SK-N-SH (cell line): ENCODE data around the gene PEPD. TPM values are rescaled to one million over a fixed set of nuclear protein-coding genes. Genes with fewer than 3 reads are reported as not detected.
A peak's percentile ranks its signal among the peaks of the same experiment; 100 is the strongest.

Experiments
- CTCF ChIA-PET: fragments of 300-600, 350-600 bp; formaldehyde crosslinking; extraction: SDS; loops from one replicate; lab custom pipeline; 2021; lab: Yijun Ruan, JAX
- POLR2A ChIA-PET: fragments of 350-600 bp; sonication (Branson Sonifier 250); formaldehyde crosslinking; extraction: SDS; loops from one replicate; lab custom pipeline; 2020; ENCODE audit warnings: antibody characterized with exemption, inconsistent platforms; lab: Yijun Ruan, JAX
- DNase-seq: peaks from one replicate; pipeline ENCODE4 v3.0.0; 2012
- H2AFZ ChIP-seq: fragments of 200-600 bp; sonication (generic); 2 replicates; pipeline ENCODE4 v1.8.1; 2016; ENCODE audit warnings: antibody characterized with exemption, mild to moderate bottlenecking, low read depth
- H3F3A ChIP-seq: fragments of 200-600 bp; sonication (generic); replicated peaks from 2 replicates; pipeline ENCODE3; 2016; ENCODE audit warnings: antibody characterized with exemption, mild to moderate bottlenecking; ENCODE audit not compliant: insufficient read depth
- H3K27ac ChIP-seq, 2 experiments: fragments of 200-500 bp in 1 of 2; fragments of 200-600 bp in 1 of 2; sonication (Bioruptor generic) in 1 of 2; sonication (generic), shearing (Covaris generic) in 1 of 2; 2 replicates each; pipeline versions ENCODE4 v1.5.1 to v1.6.1; 2014 to 2016; ENCODE audit warnings: low read depth in 2 of 2, inconsistent platforms in 1 of 2, low read length in 1 of 2, mild to moderate bottlenecking in 1 of 2, mixed read lengths in 1 of 2
- H3K27me3 ChIP-seq: fragments of 200-600 bp; sonication (generic), shearing (Covaris generic); 2 replicates; pipeline ENCODE4 v1.6.1; 2016; ENCODE audit warnings: mixed run types; ENCODE audit not compliant: insufficient read depth
- H3K36me3 ChIP-seq, 2 experiments: fragments of 200-500 bp in 1 of 2; fragments of 200-600 bp in 1 of 2; sonication (Bioruptor generic) in 1 of 2; sonication (generic) in 1 of 2; replicated peaks in 1 of 2; 2 replicates each; pipeline versions ENCODE3 to v1.5.1; 2014 to 2016; ENCODE audit warnings: low read length in 1 of 2, mild to moderate bottlenecking in 1 of 2; ENCODE audit not compliant: insufficient read depth in 2 of 2, control insufficient read depth in 1 of 2
- H3K4me1 ChIP-seq, 2 experiments: fragments of 200-500 bp in 1 of 2; fragments of 200-600 bp in 1 of 2; sonication (Bioruptor generic) in 1 of 2; sonication (generic), shearing (Covaris generic) in 1 of 2; 2 replicates each; pipeline versions ENCODE4 v1.5.1 to v1.6.1; 2014 to 2016; ENCODE audit warnings: low read depth in 1 of 2, low read length in 1 of 2, mixed run types in 1 of 2; ENCODE audit not compliant: insufficient read depth in 2 of 2, control insufficient read depth in 1 of 2
- H3K4me2 ChIP-seq: fragments of 200-600 bp; sonication (generic), shearing (Covaris generic); 2 replicates; pipeline ENCODE4 v1.6.1; 2017; ENCODE audit warnings: mixed run types
- H3K4me3 ChIP-seq, 2 experiments: fragments of 200-500 bp in 1 of 2; fragments of 200-600 bp in 1 of 2; sonication (Bioruptor generic) in 1 of 2; sonication (generic), shearing (Covaris generic) in 1 of 2; 2 replicates each; pipeline versions ENCODE4 v1.5.1 to v1.8.1; 2014 to 2016; ENCODE audit warnings: low read depth in 2 of 2, inconsistent platforms in 1 of 2, low read length in 1 of 2, mild to moderate bottlenecking in 1 of 2, mixed read lengths in 1 of 2, moderate library complexity in 1 of 2
- H3K79me2 ChIP-seq: fragments of 200-600 bp; sonication (generic); 2 replicates; pipeline ENCODE4 v1.8.1; 2017; ENCODE audit warnings: mild to moderate bottlenecking; ENCODE audit not compliant: insufficient read depth
- H3K9ac ChIP-seq: fragments of 200-600 bp; sonication (generic); 2 replicates; pipeline ENCODE4 v1.6.1; 2017; ENCODE audit warnings: mixed run types
- H3K9me2 ChIP-seq: fragments of 200-600 bp; sonication (generic); 2 replicates; pipeline ENCODE4 v1.6.1; 2017; ENCODE audit warnings: mixed run types
- H3K9me3 ChIP-seq: fragments of 200-600 bp; sonication (generic); 2 replicates; pipeline ENCODE4 v1.6.1; 2017; ENCODE audit warnings: mixed run types, mild to moderate bottlenecking, moderate library complexity
- H4K20me1 ChIP-seq: fragments of 200-600 bp; sonication (generic); 2 replicates; pipeline ENCODE4 v1.6.1; 2017; ENCODE audit warnings: mild to moderate bottlenecking, mixed run types; ENCODE audit not compliant: insufficient read depth
- CHD2 ChIP-seq: fragments of 150-350 bp; IDR thresholded peaks from 2 replicates; pipeline ENCODE4 v1.6.1; 2018; ENCODE audit warnings: low read length; ENCODE audit not compliant: partially characterized antibody
- ELF1 ChIP-seq: IDR thresholded peaks from 2 replicates; pipeline ENCODE4 v1.4.0; 2012
- FOXJ3 ChIP-seq: sonication (generic); formaldehyde crosslinking; IDR thresholded peaks from 2 replicates; pipeline ENCODE4 v1.5.1; 2020; ENCODE audit warnings: mild to moderate bottlenecking, missing genetic modification reagents
- GATA2 ChIP-seq: sonication (generic); formaldehyde crosslinking; IDR thresholded peaks from 2 replicates; pipeline ENCODE4 v1.5.0; 2020; ENCODE audit warnings: mild to moderate bottlenecking, missing genetic modification reagents
- NRF1 ChIP-seq: IDR thresholded peaks from 2 replicates; pipeline ENCODE4 v1.6.1; 2012; ENCODE audit warnings: low read depth, mild to moderate bottlenecking, low read length
- PBX3 ChIP-seq: IDR thresholded peaks from 2 replicates; pipeline ENCODE4; 2012
- POLR2AphosphoS5 ChIP-seq: IDR thresholded peaks from 2 replicates; pipeline ENCODE4 v1.6.1; 2012; ENCODE audit warnings: low read depth, low read length
- RCOR1 ChIP-seq: fragments of 150-350 bp; IDR thresholded peaks from 2 replicates; pipeline ENCODE4 v1.6.1; 2017; ENCODE audit warnings: antibody characterized with exemption, low read length
- REST ChIP-seq: IDR thresholded peaks from 2 replicates; pipeline ENCODE4 v1.6.1; 2012; ENCODE audit warnings: mild to moderate bottlenecking, low read depth, low read length, moderate library complexity
- SIN3A ChIP-seq: IDR thresholded peaks from 2 replicates; pipeline ENCODE4 v1.6.1; 2012; ENCODE audit warnings: low read depth, mild to moderate bottlenecking, low read length, moderate library complexity, borderline replicate concordance
- WGBS: methylation state at CpG from one replicate; pipeline ENCODE4 v1.1.6; 2017; ENCODE audit warnings: low lambda C conversion rate; 5-methylcytosine and 5-hydroxymethylcytosine counted together
- polyA plus RNA-seq, 3 experiments: library from polyadenylated mRNA; depleted of rRNA; stranded (reverse); fragments of >200 nt; gene quantifications; 2 replicates each; pipeline ENCODE4 v1.2.3, GENCODE V29; 2012
- TF ChIP-seq, protein P1 (sequence below): fragments of 200-600 bp; sonication (generic); IDR thresholded peaks from 2 replicates; pipeline ENCODE4 v1.6.1; 2017; ENCODE audit warnings: antibody characterized with exemption, mild to moderate bottlenecking, moderate library complexity
- TF ChIP-seq, protein P2 (sequence below): IDR thresholded peaks from 2 replicates; pipeline ENCODE4 v1.4.0; 2012; ENCODE audit warnings: low read depth

Gene PEPD
- polyA plus RNA-seq, 1 of the 3 experiments (the other 2 are of a cell fraction) = 88.9 TPM

DNA sequence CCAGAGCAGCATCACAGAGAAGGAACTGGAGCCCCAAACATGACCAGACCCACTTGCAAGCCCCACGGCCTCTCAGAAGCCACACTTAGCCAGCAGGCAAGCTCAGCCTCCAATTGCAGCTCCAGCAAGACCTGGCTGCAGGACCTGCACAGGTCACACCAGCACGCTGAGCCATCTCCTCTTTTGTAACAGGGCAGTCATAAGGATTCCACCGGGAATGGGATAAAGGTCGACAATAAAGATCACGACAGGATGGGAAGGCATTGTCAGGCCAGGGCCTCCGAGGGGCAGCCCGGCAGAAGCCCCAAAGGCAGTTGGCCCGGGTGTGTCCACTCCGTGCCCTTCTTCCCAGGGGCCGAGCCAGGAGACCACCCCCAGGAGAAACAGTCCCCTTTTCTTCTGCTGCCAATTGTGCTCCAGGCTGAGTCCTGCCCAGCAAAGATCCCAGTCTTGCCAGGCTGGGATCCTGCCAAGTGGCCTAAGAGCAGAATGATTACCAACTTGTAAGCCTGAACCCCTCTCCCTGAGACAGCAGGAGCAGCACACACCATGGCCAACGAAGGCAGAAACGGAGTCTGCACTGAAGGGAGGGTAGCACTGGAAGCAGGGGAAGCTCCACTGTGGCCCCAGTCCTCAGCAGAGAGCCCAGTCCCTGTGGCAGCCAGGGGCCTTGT lies 12.5 kb downstream of the PEPD start:
- Histone ChIP-seq H3K79me2 (no peaks in the 10 kb centered on the region), H3F3A (no peaks in the 10 kb centered on the region), H3K9me2 (no peaks in the 10 kb centered on the region), H3K36me3 (peaks cover 0 to 4% of the 10 kb centered on the region in 2 experiments), H4K20me1 (no peaks in the 10 kb centered on the region), H3K27ac (peak overlapping the region in 1 of 2 experiments; percentile 97; a peak in 2 of 4 replicates), H3K27me3 (no peaks in the 10 kb centered on the region), H3K4me2 (no peak overlapping the region), H3K4me3 (no peak overlapping the region), H3K9ac (no peak overlapping the region), H3K4me1 (peaks cover 0 to 63% of the 10 kb centered on the region in 2 experiments; a peak in 2 of 4 replicates), H2AFZ (no peak overlapping the region), H3K9me3 (no peaks in the 10 kb centered on the region)
- WGBS = 80% methylated on average over 10 of the region's 12 CpGs
- DNase-seq = no peak
- ChIA-PET CTCF (interaction anchor here (0.7 to 5.0 kb wide), 7 partner anchors 57 to 261 kb away, joined by 3 to 27 read pairs (median 4); no protein-coding TSS in a partner anchor), POLR2A (interaction anchor here (2.0 kb wide), 1 partner anchor 12 kb away, joined by 17 read pairs; the partner anchor contains the start of gene PEPD)
- TF ChIP-seq CHD2 (no peak), RCOR1 (no peak), POLR2AphosphoS5 (no peak), REST (no peak), NRF1 (no peak), SIN3A (no peak), PBX3 (no peak), FOXJ3 (CRISPR knock-in tag) (no peak), GATA2 (CRISPR knock-in tag) (no peak), ELF1 (no peak)
- TF ChIP-seq, protein P1, sequence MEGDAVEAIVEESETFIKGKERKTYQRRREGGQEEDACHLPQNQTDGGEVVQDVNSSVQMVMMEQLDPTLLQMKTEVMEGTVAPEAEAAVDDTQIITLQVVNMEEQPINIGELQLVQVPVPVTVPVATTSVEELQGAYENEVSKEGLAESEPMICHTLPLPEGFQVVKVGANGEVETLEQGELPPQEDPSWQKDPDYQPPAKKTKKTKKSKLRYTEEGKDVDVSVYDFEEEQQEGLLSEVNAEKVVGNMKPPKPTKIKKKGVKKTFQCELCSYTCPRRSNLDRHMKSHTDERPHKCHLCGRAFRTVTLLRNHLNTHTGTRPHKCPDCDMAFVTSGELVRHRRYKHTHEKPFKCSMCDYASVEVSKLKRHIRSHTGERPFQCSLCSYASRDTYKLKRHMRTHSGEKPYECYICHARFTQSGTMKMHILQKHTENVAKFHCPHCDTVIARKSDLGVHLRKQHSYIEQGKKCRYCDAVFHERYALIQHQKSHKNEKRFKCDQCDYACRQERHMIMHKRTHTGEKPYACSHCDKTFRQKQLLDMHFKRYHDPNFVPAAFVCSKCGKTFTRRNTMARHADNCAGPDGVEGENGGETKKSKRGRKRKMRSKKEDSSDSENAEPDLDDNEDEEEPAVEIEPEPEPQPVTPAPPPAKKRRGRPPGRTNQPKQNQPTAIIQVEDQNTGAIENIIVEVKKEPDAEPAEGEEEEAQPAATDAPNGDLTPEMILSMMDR = no peak
- TF ChIP-seq, protein P2, sequence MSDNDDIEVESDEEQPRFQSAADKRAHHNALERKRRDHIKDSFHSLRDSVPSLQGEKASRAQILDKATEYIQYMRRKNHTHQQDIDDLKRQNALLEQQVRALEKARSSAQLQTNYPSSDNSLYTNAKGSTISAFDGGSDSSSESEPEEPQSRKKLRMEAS = no peak
